8988T (cell line): Measurements from ENCODE around the gene BTBD9.

Experiments used
- DNase-seq: peaks from one replicate; pipeline ENCODE4 v3.0.0; 2011

Gene BTBD9

GRCh38 chr6:38323216-38323615, 316.5 kb downstream of the BTBD9 start:
- no peak for DNase-seq

- no peak for DNase-seq
Observed at GRCh38 chr6:38322138-38322537, 317.6 kb downstream of the BTBD9 start.

- DNase-seq: no peak
Observed at GRCh38 chr6:38320843-38321242, 318.9 kb downstream of the BTBD9 start.

- DNase-seq: no peak
Observed at GRCh38 chr6:38320358-38320757, 319.4 kb downstream of the BTBD9 start.

GRCh38 chr6:38319256-38320212, 320.2 kb downstream of the BTBD9 start:
- DNase-seq: no peak

- no peak for DNase-seq
Observed at GRCh38 chr6:38316099-38316868, 323.4 kb downstream of the BTBD9 start.

GRCh38 chr6:38311201-38311600, 328.5 kb downstream of the BTBD9 start:
- no peak for DNase-seq

- DNase-seq: no peak
Observed at GRCh38 chr6:38310061-38310460, 329.7 kb downstream of the BTBD9 start.

GRCh38 chr6:38307740-38308139, 332.0 kb downstream of the BTBD9 start:
- DNase-seq: no peak

GRCh38 chr6:38306931-38307330, 332.8 kb downstream of the BTBD9 start:
- DNase-seq: no peak

- no peak for DNase-seq
Observed at GRCh38 chr6:38305995-38306681, 333.6 kb downstream of the BTBD9 start.

- no peak for DNase-seq
Observed at GRCh38 chr6:38302838-38303237, 336.9 kb downstream of the BTBD9 start.

- DNase-seq: no peak
Observed at GRCh38 chr6:38302081-38302480, 337.6 kb downstream of the BTBD9 start.

GRCh38 chr6:38290133-38290799, 349.5 kb downstream of the BTBD9 start:
- DNase-seq: no peak

GRCh38 chr6:38287487-38287886, 352.2 kb downstream of the BTBD9 start:
- DNase-seq: no peak

- no peak for DNase-seq
Observed at GRCh38 chr6:38284802-38285394, 354.8 kb downstream of the BTBD9 start.

- no peak for DNase-seq
Observed at GRCh38 chr6:38283734-38284362, 355.9 kb downstream of the BTBD9 start.

GRCh38 chr6:38282911-38283310, 356.8 kb downstream of the BTBD9 start:
- no peak for DNase-seq

GRCh38 chr6:38281126-38281525, 358.6 kb downstream of the BTBD9 start:
- no peak for DNase-seq

- DNase-seq: no peak
Observed at GRCh38 chr6:38279963-38280588, 359.7 kb downstream of the BTBD9 start.

- no peak for DNase-seq
Observed at GRCh38 chr6:38279423-38279822, 360.3 kb downstream of the BTBD9 start.
